A549 treated with GW870086 at 1 μM for 4 hours (cell line): ENCODE measurements around the gene NGLY1. TPM values are rescaled to one million over a fixed set of nuclear protein-coding genes. Genes with fewer than 3 reads are reported as not detected.

Source experiments
- total RNA-seq: library from RNA; stranded (reverse); fragments of 200-300 nt; extraction: Qiagen RNA extraction; gene quantifications from 5 replicates; pipeline ENCODE4 v1.2.3, GENCODE V29; 2022; ENCODE audit warnings: low read depth

NGLY1 gene, protein sequence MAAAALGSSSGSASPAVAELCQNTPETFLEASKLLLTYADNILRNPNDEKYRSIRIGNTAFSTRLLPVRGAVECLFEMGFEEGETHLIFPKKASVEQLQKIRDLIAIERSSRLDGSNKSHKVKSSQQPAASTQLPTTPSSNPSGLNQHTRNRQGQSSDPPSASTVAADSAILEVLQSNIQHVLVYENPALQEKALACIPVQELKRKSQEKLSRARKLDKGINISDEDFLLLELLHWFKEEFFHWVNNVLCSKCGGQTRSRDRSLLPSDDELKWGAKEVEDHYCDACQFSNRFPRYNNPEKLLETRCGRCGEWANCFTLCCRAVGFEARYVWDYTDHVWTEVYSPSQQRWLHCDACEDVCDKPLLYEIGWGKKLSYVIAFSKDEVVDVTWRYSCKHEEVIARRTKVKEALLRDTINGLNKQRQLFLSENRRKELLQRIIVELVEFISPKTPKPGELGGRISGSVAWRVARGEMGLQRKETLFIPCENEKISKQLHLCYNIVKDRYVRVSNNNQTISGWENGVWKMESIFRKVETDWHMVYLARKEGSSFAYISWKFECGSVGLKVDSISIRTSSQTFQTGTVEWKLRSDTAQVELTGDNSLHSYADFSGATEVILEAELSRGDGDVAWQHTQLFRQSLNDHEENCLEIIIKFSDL
- 18.5 to 21.5 TPM (median 19.9 TPM) in 5 replicates for total RNA-seq

DNA sequence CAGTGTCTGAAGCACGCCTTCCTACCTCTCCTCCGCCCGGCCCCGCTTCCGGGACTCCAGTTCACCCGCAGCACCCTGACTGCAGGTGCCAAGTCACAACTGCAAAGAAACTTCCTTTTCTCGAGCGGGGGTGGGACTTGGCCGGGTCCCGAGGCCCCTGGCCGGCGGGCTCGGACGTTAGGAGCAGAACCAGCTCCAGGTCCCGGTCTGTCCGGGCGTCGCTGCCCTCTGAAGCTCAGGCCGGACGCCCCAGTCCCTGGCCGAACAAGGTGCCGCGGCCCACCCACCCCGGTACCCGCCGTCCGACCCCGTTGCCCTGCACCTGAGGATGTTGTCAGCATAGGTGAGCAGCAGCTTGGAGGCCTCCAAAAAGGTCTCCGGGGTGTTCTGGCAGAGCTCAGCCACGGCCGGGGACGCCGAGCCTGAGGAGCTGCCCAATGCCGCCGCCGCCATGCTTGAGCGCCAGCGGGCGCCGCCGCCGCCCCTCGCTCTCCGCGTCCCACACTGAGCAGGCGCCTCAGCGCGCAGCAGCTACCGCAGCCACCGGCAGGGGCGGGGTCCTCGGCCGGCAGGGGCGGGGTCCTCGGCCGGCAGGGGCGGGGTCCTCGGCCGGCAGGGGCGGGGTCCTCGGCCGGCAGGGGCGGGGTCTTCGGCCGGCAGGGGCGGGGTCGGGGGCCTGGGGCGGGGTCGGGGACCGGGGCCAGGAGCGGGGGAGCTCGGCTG lies at the start of gene NGLY1:
Gene NGLY1 (minus strand): TSS at position 506 of the 723 bp plus-strand sequence. CDS start 53 bp downstream, at position 453.

DNA sequence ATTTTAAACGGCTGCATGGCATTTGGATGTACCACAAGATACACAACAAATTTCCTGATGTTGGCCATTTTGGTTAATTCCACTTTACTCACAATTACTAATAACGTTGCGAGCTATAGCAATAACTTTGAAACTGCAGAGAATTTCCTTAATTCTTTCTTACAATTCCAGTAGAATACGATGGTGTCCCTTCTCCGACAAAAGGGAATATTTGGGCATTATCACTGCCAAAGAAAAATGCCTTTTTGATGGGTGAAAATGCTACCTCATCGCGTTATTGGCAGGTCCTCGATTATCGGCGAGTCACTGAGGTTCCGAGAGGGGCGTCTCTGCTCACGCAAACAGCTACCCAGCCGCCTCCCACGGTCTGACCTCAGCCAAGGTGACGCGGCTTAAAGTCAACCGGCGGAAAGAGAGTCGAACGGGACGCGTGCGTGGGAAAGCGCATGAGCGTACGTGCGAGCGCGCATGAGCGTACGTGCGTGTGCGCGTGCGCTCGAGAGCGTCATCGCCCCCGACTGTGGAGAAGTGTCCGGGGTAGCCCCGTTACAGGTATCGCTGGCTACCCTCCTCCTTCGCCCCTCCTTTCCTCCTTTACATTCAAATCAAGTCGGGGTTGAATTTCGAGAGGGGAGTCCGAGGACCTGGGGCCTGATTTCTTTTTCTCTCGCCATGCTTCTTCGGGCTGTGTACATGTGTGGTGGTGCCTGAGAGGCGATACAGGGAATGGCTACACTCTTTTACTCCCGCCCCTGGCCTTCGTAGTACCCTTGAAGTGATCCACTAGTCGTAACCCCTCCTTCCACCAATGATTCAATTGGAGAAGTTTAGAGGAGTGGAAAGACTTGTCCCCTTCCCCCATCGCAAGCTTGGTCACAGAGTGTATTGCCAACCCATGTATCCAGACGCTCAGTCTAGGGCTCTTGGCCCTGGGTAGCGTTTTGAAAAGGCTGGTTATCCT lies 6.6 kb upstream of the NGLY1 start, which contains the start of gene OXSM:
Gene OXSM (plus strand): TSS at position 495 of the 961 bp plus-strand sequence. CDS start 931 bp downstream, outside the sequence.

Other genes starting within 250 kb of the NGLY1 start
- gene TOP2B, start 118.5 kb downstream of the NGLY1 start, total RNA-seq, result 54.2 to 71.0 TPM (median 63.6 TPM) in 5 replicates
- 17.6 to 20.2 TPM (median 19.2 TPM) in 5 replicates for gene OXSM, start 6.6 kb upstream of the NGLY1 start, total RNA-seq